ENCODE measurements around the gene MAML3. TPM values are rescaled to one million over a fixed set of nuclear protein-coding genes. Genes with fewer than 3 reads are reported as not detected.

Gene MAML3
- total and polyA plus RNA-seq, 12 donors: 1.1 to 4.6 (median 2.6) TPM

- TF ChIP-seq CTCF (IDR thresholded peaks at IDR 0.05): no peak
- intact Hi-C loops (cut with DNase I): loop anchor here in 5 of 10 donors (5.0 to 10.0 kb wide), 6 partner anchors 80 to 167 kb away; no protein-coding TSS in a partner anchor
- Histone ChIP-seq H3K36me3 (no peaks in the 10 kb centered on the region), H3K4me3 (no peak overlapping the region), H3K27me3 (no peaks in the 10 kb centered on the region), H3K4me1 (peaks cover 0 to 39% (median 0%) of the 10 kb centered on the region in 9 donors), H3K9me3 (peaks cover 0 to 7% (median 0%) of the 10 kb centered on the region in 11 donors), H3K27ac (peak overlapping the region in 1 of 10 donors; percentile 31)
- ATAC-seq (no peak), DNase-seq (no peak)
- WGBS, 2 donors: 96 to 100% methylated on average over 2 of the region's 2 CpGs
These were observed 3.4 kb upstream of the MAML3 start for GRCh38 chr4:140157341-140157740.

GRCh38 chr4:140156529-140157171 lies 2.7 kb upstream of the MAML3 start:
- Histone ChIP-seq H3K27ac (peak overlapping the region in 1 of 10 donors; percentile 66), H3K36me3 (no peaks in the 10 kb centered on the region), H3K4me1 (peaks cover 0 to 37% (median 0%) of the 10 kb centered on the region in 9 donors), H3K9me3 (peaks cover 0 to 1% (median 0%) of the 10 kb centered on the region in 11 donors), H3K27me3 (no peaks in the 10 kb centered on the region), H3K4me3 (no peak overlapping the region)
- DNase-seq (no peak), ATAC-seq (no peak)
- whole genome bisulfite sequencing, 2 donors: 82 to 85% methylated on average over 4 of the region's 4 CpGs
- intact Hi-C loops (cut with DNase I): loop anchor here in 5 of 10 donors (5.0 to 10.0 kb wide), 6 partner anchors 81 to 168 kb away; no protein-coding TSS in a partner anchor
- TF ChIP-seq CTCF (IDR thresholded peaks at IDR 0.05): no peak

GRCh38 chr4:140154572-140154891 lies 548 bp upstream of the MAML3 start:
- intact Hi-C loops (cut with DNase I): loop anchor here (1.0 to 10.0 kb wide), 16 partner anchors 57 to 487 kb away; partner anchors contain the start of gene MGST2 (in 1 of the 10)
- no peak for ATAC-seq
- 72 to 78% methylated on average over 3 of the region's 3 CpGs for WGBS, 2 donors
- H3K36me3 ChIP-seq: no peaks in the 10 kb centered on the region
- peaks cover 0 to 43% (median 6%) of the 10 kb centered on the region in 9 donors for H3K4me1 ChIP-seq
- no peak for TF ChIP-seq CTCF (IDR thresholded peaks at IDR 0.05)
- H3K27me3 ChIP-seq: no peaks in the 10 kb centered on the region
- H3K27ac ChIP-seq: peak overlapping the region; percentile 85 to 100 (median 99)
- H3K9me3 ChIP-seq: no peaks in the 10 kb centered on the region
- no peak for DNase-seq
- H3K4me3 ChIP-seq: peak overlapping the region; percentile 65 to 92 (median 84)

GRCh38 chr4:140153419-140153717 lies 616 bp downstream of the MAML3 start:
- Histone ChIP-seq H3K27ac (peak overlapping the region; percentile 85 to 100 (median 99)), H3K27me3 (no peaks in the 10 kb centered on the region), H3K9me3 (no peaks in the 10 kb centered on the region), H3K36me3 (no peaks in the 10 kb centered on the region), H3K4me3 (peak overlapping the region; percentile 65 to 92 (median 84)), H3K4me1 (peaks cover 0 to 39% (median 7%) of the 10 kb centered on the region in 9 donors)
- 0 to 1% methylated on average over 14 of the region's 14 CpGs for WGBS, 2 donors
- no peak for TF ChIP-seq CTCF (IDR thresholded peaks at IDR 0.05)
- intact Hi-C loops (cut with DNase I): loop anchor here (1.0 to 10.0 kb wide), 16 partner anchors 56 to 486 kb away; partner anchors contain the start of gene MGST2 (in 1 of the 10)
- ATAC-seq (no peak), DNase-seq (no peak)

Data from heart right ventricle (tissue), 16 donors.